Measurements from ENCODE around the gene DENND1C. TPM values are rescaled to one million over a fixed set of nuclear protein-coding genes. Genes with fewer than 3 reads are reported as not detected.

Gene DENND1C
- total and polyA plus RNA-seq, 2 of the 8 experiments (the other 6 are each of a cell fraction or from before 2014, with no cell fraction given): 3.6 to 4.0 TPM

GRCh38 chr19:6425732-6426620, 55.6 kb downstream of the DENND1C start:
- Histone ChIP-seq H3K36me3 (ENCODE audit: control insufficient read depth in 2 of 4, insufficient read depth in 4 of 4, low read length in 3 of 4) (peaks cover 7 to 14% (median 12%) of the 10 kb centered on the region in 4 experiments; a peak in 7 of 8 replicates), H3K23ac (ENCODE audit: insufficient read length) (no peak overlapping the region), H3K27me3 (replicated peaks in 1 of 4; ENCODE audit: control insufficient read depth in 3 of 4, extremely low read depth in 1 of 4, insufficient read depth in 3 of 4, low read length in 3 of 4) (peaks cover 0 to 6% (median 0%) of the 10 kb centered on the region in 4 experiments; a peak in 2 of 7 replicates), H2BK15ac (ENCODE audit: low read length) (0 out of 2 replicates have a peak overlapping the region, but pooled peaks have one; percentile 72), H2AK5ac (ENCODE audit: low read depth, low read length) (peak overlapping the region; percentile 91), H3K9ac (replicated peaks in 1 of 4; ENCODE audit: extremely low read depth in 1 of 4, low read depth in 3 of 4, low read length in 3 of 4) (no peak overlapping the region), H3K79me1 (ENCODE audit: low read depth, low read length) (peaks cover 2% of the 10 kb centered on the region; the same call in 1 of the 2 replicates), H3K18ac (ENCODE audit: extremely low read depth, low read length) (peak overlapping the region; percentile 67; the same call in 1 of the 2 replicates), H4K5ac (ENCODE audit: insufficient read length, low read depth, low read length) (peak overlapping the region; percentile 73), H3K4ac (replicated peaks; ENCODE audit: insufficient read length, low read depth, low read length) (peak overlapping the region; percentile 48), H3K14ac (ENCODE audit: insufficient read length) (no peak overlapping the region), H3K56ac (replicated peaks; ENCODE audit: insufficient read length, low read depth, low read length) (peak overlapping the region; percentile 28), H3K27ac (ENCODE audit: low read depth, low read length) (no peak overlapping the region), H4K20me1 (replicated peaks in 1 of 2; ENCODE audit: control insufficient read depth in 1 of 2, insufficient read depth in 2 of 2, low read length in 2 of 2) (peaks cover 30 to 31% of the 10 kb centered on the region in 2 experiments), H3K9me3 (ENCODE audit: insufficient read depth in 2 of 2, low read depth in 1 of 2, low read length in 1 of 2) (peaks cover 0 to 5% of the 10 kb centered on the region in 2 experiments; a peak in 2 of 4 replicates), H3K79me2 (ENCODE audit: control insufficient read depth in 1 of 2, insufficient read depth in 2 of 2, low read length in 2 of 2) (peaks cover 32% of the 10 kb centered on the region in 2 experiments), H2AFZ (ENCODE audit: low read length) (0 out of 2 replicates have a peak overlapping the region, but pooled peaks have one; percentile 6), H3K4me2 (ENCODE audit: insufficient read depth in 1 of 2, low read depth in 2 of 2, low read length in 2 of 2) (0 out of 4 replicates have a peak overlapping the region, but pooled peaks of 1 of the 2 experiments have one; percentile 10), H2BK120ac (replicated peaks; ENCODE audit: low read depth, low read length) (peak overlapping the region; percentile 90), H3K23me2 (ENCODE audit: low read depth, low read length) (peaks cover 8% of the 10 kb centered on the region), H2BK12ac (ENCODE audit: low read depth, low read length) (peak overlapping the region; percentile 71; the same call in 1 of the 2 replicates), H3K4me1 (replicated peaks in 1 of 4; ENCODE audit: control insufficient read depth in 3 of 4, insufficient read depth in 4 of 4, low read length in 3 of 4) (peaks cover 0 to 4% (median 0%) of the 10 kb centered on the region in 4 experiments; a peak in 2 of 7 replicates), H3K4me3 (ENCODE audit: extremely low read depth in 1 of 4, insufficient read depth in 2 of 4, low read depth in 3 of 4, low read length in 4 of 4) (peak overlapping the region in 1 of 4 experiments; percentile 21; a peak in 1 of 8 replicates), H2BK20ac (ENCODE audit: low read length) (no peak overlapping the region), H4K91ac (replicated peaks; ENCODE audit: insufficient read length, low read length) (peak overlapping the region; percentile 93), H2BK5ac (ENCODE audit: low read depth, low read length) (no peak overlapping the region), H4K8ac (ENCODE audit: extremely low read depth, insufficient read depth, low read length) (peak overlapping the region; percentile 66)
- WGBS, 2 experiments (ENCODE audit: extremely low coverage in 1 of 2, insufficient coverage in 1 of 2, insufficient read length in 1 of 2, insufficient replicate concordance in 2 of 2, low coverage in 1 of 2, low lambda C conversion rate in 2 of 2, missing lambda C conversion rate in 1 of 2): 94% methylated on average over 21 of the region's 21 CpGs; no CpG with 5 or more reads in 1 of the 2 experiments
- DNase-seq (ENCODE audit: low read depth in 1 of 2, low spot score in 2 of 2) (no peak), FAIRE-seq (no peak)
- POLR2A ChIA-PET (ENCODE audit: partially characterized antibody): interaction anchor here (0.6 to 2.3 kb wide), 9 partner anchors 10 to 154 kb away, joined by 3 to 15 read pairs (median 5); partner anchors contain the start of genes ALKBH7, GTF2F1, SLC25A23 and TUBB4A
- CTCF ChIA-PET (ENCODE audit: partially characterized antibody): interaction anchor here (0.6 to 1.6 kb wide), 5 partner anchors 8 to 56 kb away, joined by 3 to 7 read pairs (median 3); partner anchors contain the start of genes ALKBH7, DENND1C and SLC25A41
- TF ChIP-seq PHF8 (conservative IDR thresholded peaks at IDR 0.05; ENCODE audit: low read depth, low read length) (no peak), GABPA (IDR thresholded peaks at IDR 0.05; ENCODE audit: borderline replicate concordance, insufficient read depth, low read length) (no peak), SAP30 (IDR thresholded peaks at IDR 0.05; ENCODE audit: insufficient read depth, insufficient replicate concordance, low read length) (no peak), KDM1A (IDR thresholded peaks at IDR 0.05; ENCODE audit: borderline replicate concordance, low read length) (peak; percentile 50; the same call in 1 of the 2 replicates), CTCF (IDR thresholded peaks at IDR 0.05; ENCODE audit: control extremely low read depth in 1 of 3, insufficient read depth in 1 of 3, low read depth in 1 of 3, low read length in 3 of 3) (peak; percentile 3 to 41 (median 31); a peak in 2 of 4 replicates)
